Effector memory CD8-positive, alpha-beta T cell (primary cell): ENCODE data around the gene HNRNPUL2.
A peak's percentile ranks its signal among the peaks of the same experiment; 100 is the strongest.
"Not testable (repeated sequence)": the region's sequence is repeated elsewhere in the genome, so short reads cannot be mapped to it uniquely, and the experiment has no call there.

ENCODE experiments used
- ATAC-seq: fragments of 150-1000 bp; cut with Tn5 transposase; replicated peaks from 2 replicates; pipeline ENCODE4 v1.10.0; 2021; ENCODE audit warnings: mild to moderate bottlenecking, moderate library complexity
- DNase-seq, 3 experiments: peaks; one replicate each; pipeline ENCODE4 v3.0.0; 2021
- H3K27ac Mint-ChIP-seq, 2 donors: one replicate each; pipeline ENCODE4 v1.8.0; 2022; ENCODE audit warnings: mild to moderate bottlenecking in 2 of 2, mixed read lengths in 2 of 2, moderate library complexity in 2 of 2
- H3K27me3 Mint-ChIP-seq, 2 donors: one replicate each; pipeline ENCODE4 v1.8.0; 2022; ENCODE audit warnings: mixed read lengths in 2 of 2
- H3K36me3 Mint-ChIP-seq: one replicate; pipeline ENCODE4 v1.8.0; 2022; ENCODE audit warnings: mild to moderate bottlenecking, moderate library complexity, mixed read lengths; ENCODE audit not compliant: insufficient read depth
- H3K4me1 Mint-ChIP-seq, 2 donors: one replicate each; pipeline ENCODE4 v1.8.0; 2022; ENCODE audit warnings: low read depth in 2 of 2, mixed read lengths in 2 of 2
- H3K4me3 Mint-ChIP-seq, 2 donors: one replicate each; pipeline ENCODE4 v1.8.0; 2022; ENCODE audit warnings: mild to moderate bottlenecking in 2 of 2, mixed read lengths in 2 of 2, moderate library complexity in 2 of 2
- H3K9me3 Mint-ChIP-seq, 2 donors: one replicate each; pipeline ENCODE4 v1.8.0; 2022; ENCODE audit warnings: mixed read lengths in 2 of 2

Gene HNRNPUL2

GRCh38 chr11:62705880-62706849 lies 21.1 kb downstream of the HNRNPUL2 start:
- ATAC-seq (peak; percentile 67), DNase-seq (peak; percentile 88 to 92 (median 90))
- H3K4me1 Mint-ChIP-seq: peaks cover 29 to 35% of the 10 kb centered on the region in 2 donors
- H3K36me3 Mint-ChIP-seq: peaks cover 48% of the 10 kb centered on the region
- H3K4me3 Mint-ChIP-seq: peak overlapping the region; percentile 88 to 89
- no peaks in the 10 kb centered on the region for H3K9me3 Mint-ChIP-seq
- H3K27ac Mint-ChIP-seq: peak overlapping the region; percentile 90
- no peaks in the 10 kb centered on the region for H3K27me3 Mint-ChIP-seq

DNA sequence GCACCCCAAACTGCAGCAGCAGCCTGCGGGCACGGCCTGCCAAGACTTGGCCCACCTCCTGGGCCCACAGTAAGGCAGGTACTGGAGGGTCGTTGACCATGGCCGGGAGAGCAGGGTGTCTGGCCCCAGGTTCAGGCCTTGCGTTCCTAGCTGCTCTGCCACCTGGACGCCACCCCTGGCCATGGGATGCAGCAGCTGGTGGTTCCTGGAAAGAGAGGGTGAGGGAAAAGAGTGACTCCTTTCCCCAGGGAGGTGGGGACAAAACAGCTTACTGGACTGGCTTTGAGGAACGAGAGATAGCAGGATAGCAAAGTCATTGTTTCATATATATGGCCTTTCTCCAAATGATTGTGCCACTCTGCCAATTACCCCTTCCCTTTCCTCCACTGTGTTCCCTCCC lies 21.8 kb downstream of the HNRNPUL2 start:
- peaks cover 29 to 35% of the 10 kb centered on the region in 2 donors for H3K4me1 Mint-ChIP-seq
- H3K27ac Mint-ChIP-seq: peak overlapping the region; percentile 90

DNA sequence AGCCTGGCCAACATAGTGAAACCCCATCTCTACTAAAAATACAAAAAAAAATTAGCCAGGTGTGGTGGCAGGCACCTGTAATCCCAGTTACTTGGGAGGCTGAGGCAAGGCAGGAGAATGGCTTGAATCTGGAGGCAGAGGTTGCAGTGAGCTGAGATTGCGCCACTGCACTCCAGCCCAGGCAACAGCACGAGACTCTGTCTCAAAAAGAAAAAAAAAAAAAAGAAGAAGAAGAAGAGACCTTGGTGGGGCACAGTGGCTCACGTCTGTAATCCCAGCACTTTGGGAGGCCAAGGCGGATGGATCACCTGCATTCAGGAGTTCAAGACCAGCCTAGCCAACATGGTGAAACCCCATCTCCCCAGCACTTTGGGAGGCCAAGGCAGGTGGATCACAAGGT lies 23.3 kb downstream of the HNRNPUL2 start:
- Mint-ChIP-seq H3K4me1 (peaks cover 18 to 22% of the 10 kb centered on the region in 2 donors), H3K36me3 (peaks cover 25% of the 10 kb centered on the region), H3K4me3 (peak overlapping the region in 1 of 2 donors; percentile 8)
- not testable (repeated sequence) for ATAC-seq, H3K27ac Mint-ChIP-seq, H3K9me3 Mint-ChIP-seq, H3K27me3 Mint-ChIP-seq, DNase-seq

More for the DNA sequence above, 21.8 kb downstream of the HNRNPUL2 start:
- DNase-seq (no peak), ATAC-seq (no peak)
- Mint-ChIP-seq H3K9me3 (no peaks in the 10 kb centered on the region), H3K36me3 (peaks cover 40% of the 10 kb centered on the region), H3K27me3 (no peaks in the 10 kb centered on the region), H3K4me3 (peak overlapping the region; percentile 88 to 89)

GRCh38 chr11:62702246-62702645 lies 25.0 kb downstream of the HNRNPUL2 start:
- Mint-ChIP-seq H3K9me3 (no peaks in the 10 kb centered on the region), H3K4me3 (no peak overlapping the region), H3K27me3 (no peaks in the 10 kb centered on the region), H3K27ac (no peak overlapping the region), H3K36me3 (peaks cover 28% of the 10 kb centered on the region), H3K4me1 (peaks cover 13 to 15% of the 10 kb centered on the region in 2 donors)
- ATAC-seq: no peak
- DNase-seq: no peak

GRCh38 chr11:62694455-62695167 lies 32.6 kb downstream of the HNRNPUL2 start:
- peak; percentile 74 to 76 (median 74) for DNase-seq
- H3K27ac Mint-ChIP-seq: peak overlapping the region; percentile 18 to 22
- H3K9me3 Mint-ChIP-seq: no peaks in the 10 kb centered on the region
- peaks cover 5 to 6% of the 10 kb centered on the region in 2 donors for H3K4me1 Mint-ChIP-seq
- no peak overlapping the region for H3K4me3 Mint-ChIP-seq
- H3K27me3 Mint-ChIP-seq: no peaks in the 10 kb centered on the region
- peaks cover 8% of the 10 kb centered on the region for H3K36me3 Mint-ChIP-seq
- ATAC-seq: peak; percentile 85

DNA sequence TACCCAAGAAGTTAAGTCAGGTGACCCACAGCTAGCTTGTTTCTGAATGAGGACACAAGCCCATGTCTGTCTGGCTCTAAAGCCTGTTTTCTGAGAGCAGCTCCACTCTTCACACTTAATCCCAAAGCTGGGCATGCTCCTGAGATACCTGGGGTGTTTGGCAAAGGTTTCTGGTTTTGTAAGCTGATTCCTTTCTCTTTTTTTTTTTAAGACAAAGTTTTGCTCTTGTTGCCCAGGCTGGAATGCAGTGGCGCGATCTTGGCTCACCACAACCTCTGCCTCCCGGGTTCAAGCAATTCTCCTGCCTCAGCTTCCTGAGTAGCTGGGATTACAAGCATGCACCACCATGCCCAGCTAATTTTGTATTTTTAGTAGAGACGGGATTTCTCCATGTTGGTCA lies 33.6 kb downstream of the HNRNPUL2 start:
- ATAC-seq, H3K9me3 Mint-ChIP-seq, H3K4me3 Mint-ChIP-seq, H3K4me1 Mint-ChIP-seq, DNase-seq, H3K27me3 Mint-ChIP-seq, H3K27ac Mint-ChIP-seq: not testable (repeated sequence)
- H3K36me3 Mint-ChIP-seq: peaks cover 11% of the 10 kb centered on the region

DNA sequence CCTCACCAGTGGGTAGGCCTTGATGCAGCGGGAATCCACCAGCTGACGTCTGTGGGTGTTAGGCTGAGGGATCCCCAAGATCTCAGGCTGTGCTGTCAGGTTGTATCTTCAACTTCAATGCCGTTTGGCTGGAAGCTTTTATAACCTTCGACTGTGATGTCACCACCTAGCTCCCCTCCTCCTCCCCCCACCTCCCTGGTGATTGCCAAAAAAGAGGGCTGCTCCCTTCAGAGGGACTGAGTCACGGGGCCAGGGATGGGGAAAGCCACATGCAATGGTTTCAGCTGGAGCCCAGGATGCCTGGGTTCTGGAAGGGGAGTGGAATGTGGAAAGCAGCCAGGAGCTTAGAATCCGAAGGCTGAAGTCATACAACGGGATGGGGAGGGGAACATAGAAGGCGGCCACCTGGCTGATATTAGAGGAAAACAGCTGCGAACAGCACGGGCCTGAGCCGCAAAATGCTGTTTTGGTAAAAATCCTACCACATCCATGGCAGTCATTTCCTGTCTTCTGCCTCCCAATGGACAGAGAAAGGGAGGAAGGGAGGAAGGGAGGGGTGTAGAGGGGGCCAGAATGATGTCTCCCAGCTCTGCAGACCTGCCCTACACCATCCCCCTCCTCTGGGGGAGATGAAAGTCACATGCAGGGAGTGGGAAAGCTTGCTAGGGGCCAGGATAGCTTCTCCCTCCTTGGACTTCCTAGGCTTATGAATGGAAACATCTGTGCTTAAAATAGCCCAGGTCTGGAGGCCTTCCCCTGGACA lies 37.7 kb downstream of the HNRNPUL2 start, which contains the start of gene LRRN4CL:
LRRN4CL (minus strand) TSS at position 110 of the 763 bp plus-strand sequence. CDS start 1,022 bp downstream, outside the sequence.
- DNase-seq: no peak
- H3K4me3 Mint-ChIP-seq: no peak within 1 kb of the TSS
- no peaks in the 10 kb centered on the region for H3K9me3 Mint-ChIP-seq
- H3K27ac Mint-ChIP-seq: no peak within 1 kb of the TSS
- H3K36me3 Mint-ChIP-seq: peaks cover 3% of the 10 kb centered on the region
- H3K27me3 Mint-ChIP-seq: no peaks in the 10 kb centered on the region
- ATAC-seq: no peak
- H3K4me1 Mint-ChIP-seq: peaks cover under 1 to 2% of the 10 kb centered on the region in 2 donors

GRCh38 chr11:62688491-62688890 lies 38.8 kb downstream of the HNRNPUL2 start:
- Mint-ChIP-seq H3K36me3 (peaks cover 3% of the 10 kb centered on the region), H3K27me3 (no peaks in the 10 kb centered on the region), H3K27ac (no peak overlapping the region), H3K4me3 (no peak overlapping the region), H3K4me1 (no peaks in the 10 kb centered on the region), H3K9me3 (no peaks in the 10 kb centered on the region)
- DNase-seq: no peak
- ATAC-seq: no peak

- Mint-ChIP-seq H3K4me3 (no peak overlapping the region), H3K36me3 (peaks cover 3% of the 10 kb centered on the region), H3K9me3 (no peaks in the 10 kb centered on the region), H3K27me3 (no peaks in the 10 kb centered on the region), H3K27ac (no peak overlapping the region), H3K4me1 (no peaks in the 10 kb centered on the region)
- no peak for DNase-seq
- no peak for ATAC-seq
Observed at GRCh38 chr11:62687508-62688396, 39.5 kb downstream of the HNRNPUL2 start.

DNA sequence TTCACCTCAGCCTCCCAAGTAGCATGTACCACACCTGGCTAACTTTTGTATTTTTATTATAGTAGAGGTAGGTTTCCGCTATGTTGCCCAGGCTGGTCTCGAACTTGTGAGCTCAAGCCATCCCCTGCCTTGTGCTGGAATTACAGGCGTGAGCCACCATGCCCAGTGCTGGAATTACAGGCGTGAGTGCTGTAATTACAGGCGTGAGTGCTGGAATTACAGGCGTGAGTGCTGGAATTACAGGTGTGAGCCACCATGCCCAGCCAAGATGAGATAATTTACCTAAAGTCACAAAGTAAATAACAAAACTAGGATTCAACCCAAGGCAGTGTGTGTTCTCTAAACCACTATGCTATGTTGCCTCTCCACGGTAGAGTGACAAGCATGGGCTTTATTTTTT lies 44.7 kb downstream of the HNRNPUL2 start:
- Mint-ChIP-seq H3K27me3 (no peaks in the 10 kb centered on the region), H3K36me3 (peaks cover 15% of the 10 kb centered on the region), H3K4me1 (peaks cover 15 to 16% of the 10 kb centered on the region in 2 donors), H3K27ac (no peak overlapping the region), H3K4me3 (no peak overlapping the region), H3K9me3 (no peaks in the 10 kb centered on the region)
- DNase-seq (no peak), ATAC-seq (no peak)

- peaks cover 30% of the 10 kb centered on the region for H3K36me3 Mint-ChIP-seq
- H3K9me3 Mint-ChIP-seq: no peaks in the 10 kb centered on the region
- H3K27ac Mint-ChIP-seq: peak overlapping the region in 1 of 2 donors; percentile 69
- H3K4me1 Mint-ChIP-seq: peaks cover 24 to 25% of the 10 kb centered on the region in 2 donors
- no peaks in the 10 kb centered on the region for H3K27me3 Mint-ChIP-seq
- DNase-seq: peak in 1 of 3 experiments; percentile 7
- ATAC-seq: peak; percentile 39
- peak overlapping the region; percentile 38 to 87 for H3K4me3 Mint-ChIP-seq
Observed at GRCh38 chr11:62680825-62681240, 46.4 kb downstream of the HNRNPUL2 start.
